Cardiac fibroblast (primary cell): ENCODE measurements around the gene LIPG.
A peak's percentile ranks its signal among the peaks of the same experiment; 100 is the strongest.

ENCODE experiments used
- DNase-seq, 2 donors: peaks; one replicate each; pipeline versions ENCODE4 v3.0.0 to v3.0.0-alpha.2; 2010; ENCODE audit warnings: low read depth in 2 of 2
- H3K4me3 ChIP-seq, 2 donors: replicated peaks in 1 of 2; 1 replicate in 1 of 2; 2 replicates in 1 of 2; pipeline ENCODE4 v1.5.1; 2011; ENCODE audit warnings: low read depth in 2 of 2, low read length in 2 of 2, mild to moderate bottlenecking in 2 of 2, moderate library complexity in 1 of 2
- TF ChIP-seq, protein P1 (sequence below): IDR thresholded peaks from one replicate; pipeline ENCODE4 v1.5.1; 2011; ENCODE audit warnings: low read depth, mild to moderate bottlenecking, low read length, inconsistent platforms

Gene LIPG

DNA sequence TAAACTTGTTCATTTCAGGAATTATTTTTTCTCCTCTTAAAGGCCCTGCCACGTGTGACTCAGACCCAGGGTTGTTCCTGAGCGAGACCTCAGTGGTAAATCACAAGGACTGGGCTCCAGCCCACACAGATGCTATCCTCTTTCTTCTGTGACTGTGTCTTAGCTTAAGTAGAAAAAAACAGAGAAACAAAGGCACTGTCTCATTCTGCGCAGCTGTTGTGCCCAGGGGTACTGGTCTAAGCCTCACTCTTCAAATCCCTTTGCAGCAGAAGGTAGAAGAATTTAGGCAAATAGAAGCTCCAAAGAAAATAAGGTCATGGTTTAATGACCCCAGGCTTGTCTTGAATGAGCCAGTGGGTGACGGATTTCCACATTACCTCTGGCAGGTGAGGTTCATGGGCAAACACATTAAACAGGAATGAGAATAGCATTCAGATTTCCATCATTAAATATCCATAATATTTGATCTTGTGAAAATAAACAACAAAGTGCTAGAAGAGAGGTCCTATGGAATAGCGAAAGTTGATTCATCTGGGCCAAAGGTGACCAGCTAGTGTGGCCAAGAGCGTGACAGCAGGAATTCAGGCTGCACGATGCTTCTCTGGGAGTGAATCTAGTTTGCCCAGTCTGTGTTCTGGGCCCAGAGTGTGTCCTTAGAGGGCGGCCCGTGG is 63.3 kb downstream of the LIPG start:
- DNase-seq = peak in 1 of 2 donors; percentile 18
- TF ChIP-seq, protein P1, sequence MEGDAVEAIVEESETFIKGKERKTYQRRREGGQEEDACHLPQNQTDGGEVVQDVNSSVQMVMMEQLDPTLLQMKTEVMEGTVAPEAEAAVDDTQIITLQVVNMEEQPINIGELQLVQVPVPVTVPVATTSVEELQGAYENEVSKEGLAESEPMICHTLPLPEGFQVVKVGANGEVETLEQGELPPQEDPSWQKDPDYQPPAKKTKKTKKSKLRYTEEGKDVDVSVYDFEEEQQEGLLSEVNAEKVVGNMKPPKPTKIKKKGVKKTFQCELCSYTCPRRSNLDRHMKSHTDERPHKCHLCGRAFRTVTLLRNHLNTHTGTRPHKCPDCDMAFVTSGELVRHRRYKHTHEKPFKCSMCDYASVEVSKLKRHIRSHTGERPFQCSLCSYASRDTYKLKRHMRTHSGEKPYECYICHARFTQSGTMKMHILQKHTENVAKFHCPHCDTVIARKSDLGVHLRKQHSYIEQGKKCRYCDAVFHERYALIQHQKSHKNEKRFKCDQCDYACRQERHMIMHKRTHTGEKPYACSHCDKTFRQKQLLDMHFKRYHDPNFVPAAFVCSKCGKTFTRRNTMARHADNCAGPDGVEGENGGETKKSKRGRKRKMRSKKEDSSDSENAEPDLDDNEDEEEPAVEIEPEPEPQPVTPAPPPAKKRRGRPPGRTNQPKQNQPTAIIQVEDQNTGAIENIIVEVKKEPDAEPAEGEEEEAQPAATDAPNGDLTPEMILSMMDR = no peak
- H3K4me3 ChIP-seq = no peak overlapping the region

DNA sequence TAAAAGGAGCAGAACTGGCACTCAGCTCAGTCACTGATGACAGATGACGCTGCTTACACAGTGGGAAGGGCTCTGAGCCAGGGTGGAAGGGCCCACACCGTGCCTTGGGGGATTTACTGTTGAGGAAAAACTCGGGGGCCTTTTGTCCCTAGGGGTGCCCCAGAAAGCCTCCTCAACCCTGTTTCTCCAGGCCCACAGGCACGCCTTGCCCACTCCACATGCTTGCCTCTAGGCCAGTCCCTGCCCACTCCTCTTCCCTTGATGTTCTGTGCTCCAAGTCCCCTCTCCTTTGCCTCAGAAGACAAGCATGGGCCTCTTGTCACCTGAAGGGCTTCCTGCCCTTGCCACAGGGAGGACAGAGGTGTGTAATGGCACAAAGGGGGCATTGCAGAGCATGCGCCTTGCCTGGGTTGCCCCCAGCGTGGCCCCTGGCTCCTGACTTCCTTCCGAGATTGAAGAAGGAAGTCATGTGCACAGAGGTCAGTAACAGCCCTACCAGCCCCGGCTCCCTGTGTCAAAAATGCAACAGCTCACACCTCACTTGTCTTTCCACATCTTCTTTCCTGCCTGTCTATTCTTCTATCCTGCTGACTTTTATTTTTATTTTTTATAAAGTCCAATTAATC is 65.1 kb downstream of the LIPG start:
- no peak for DNase-seq
- H3K4me3 ChIP-seq = no peak overlapping the region
- TF ChIP-seq, protein P1 = no peak

DNA sequence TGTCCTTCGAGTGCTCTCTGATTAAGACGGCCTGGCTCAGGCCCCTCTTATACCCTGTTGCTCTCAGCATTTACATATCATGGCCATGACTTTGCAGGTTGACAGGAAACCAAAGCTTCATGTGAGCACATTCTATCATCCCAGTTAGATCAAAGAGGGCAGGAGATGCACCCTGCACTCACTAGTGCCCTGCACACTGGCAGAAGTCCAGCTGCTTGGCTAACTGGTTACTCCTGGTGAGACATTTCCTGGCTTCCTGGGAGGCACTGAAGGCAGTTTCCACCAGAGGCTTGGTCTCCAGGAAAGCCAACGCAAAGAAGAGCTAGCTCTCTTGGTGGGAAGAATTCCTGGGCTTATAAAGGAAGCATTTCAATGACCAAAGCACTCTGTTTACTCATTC is 66.3 kb downstream of the LIPG start:
- peak in 1 of 2 donors; percentile 39 for DNase-seq
- TF ChIP-seq, protein P1 = no peak
- no peak overlapping the region for H3K4me3 ChIP-seq

DNA sequence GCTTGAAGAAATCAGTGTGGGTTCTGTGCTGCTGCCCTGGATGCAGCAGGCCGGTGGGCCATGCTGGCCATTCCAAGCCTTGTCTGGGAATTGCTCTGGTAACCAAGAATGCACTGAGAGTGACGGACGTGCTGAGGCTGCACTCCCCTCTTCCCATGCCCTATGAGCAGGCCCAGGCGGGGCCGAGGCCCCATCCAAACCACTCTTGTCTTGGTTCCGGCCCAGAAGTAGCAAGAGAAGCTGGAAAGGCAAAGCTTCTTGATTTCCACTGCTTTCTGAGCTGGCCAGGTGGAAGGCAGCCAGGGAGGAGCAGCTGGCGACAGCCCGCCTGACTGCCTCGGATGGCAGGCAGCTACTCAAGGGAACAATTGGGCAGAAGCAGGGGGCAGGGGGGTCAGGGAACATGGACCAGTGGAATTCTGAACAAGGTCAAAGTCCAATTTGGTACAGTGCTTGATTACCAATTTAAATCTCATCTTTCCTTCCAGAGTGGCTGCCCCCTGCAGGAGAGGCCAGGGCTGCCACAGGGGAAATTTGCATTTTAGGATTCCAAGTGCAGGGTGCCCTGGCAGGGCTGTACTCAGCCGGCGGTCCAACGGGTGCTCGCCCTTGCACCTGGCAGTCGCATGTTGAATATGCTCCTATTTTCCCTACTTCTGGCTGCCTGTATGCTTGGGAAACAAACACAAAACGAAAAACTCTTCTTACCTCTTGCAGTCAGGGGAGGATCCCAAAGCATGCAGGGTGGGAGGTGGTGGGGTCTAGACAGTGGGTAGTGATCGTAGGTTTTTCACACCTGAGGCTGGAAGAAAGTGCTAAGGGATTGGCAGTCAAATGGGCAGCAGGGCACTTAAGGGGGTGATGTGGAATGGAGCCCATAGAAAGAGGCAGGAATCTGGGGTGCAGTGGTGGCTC is 67.3 kb downstream of the LIPG start:
- H3K4me3 ChIP-seq = no peak overlapping the region
- DNase-seq = no peak
- TF ChIP-seq, protein P1 = peak; percentile 6

DNA sequence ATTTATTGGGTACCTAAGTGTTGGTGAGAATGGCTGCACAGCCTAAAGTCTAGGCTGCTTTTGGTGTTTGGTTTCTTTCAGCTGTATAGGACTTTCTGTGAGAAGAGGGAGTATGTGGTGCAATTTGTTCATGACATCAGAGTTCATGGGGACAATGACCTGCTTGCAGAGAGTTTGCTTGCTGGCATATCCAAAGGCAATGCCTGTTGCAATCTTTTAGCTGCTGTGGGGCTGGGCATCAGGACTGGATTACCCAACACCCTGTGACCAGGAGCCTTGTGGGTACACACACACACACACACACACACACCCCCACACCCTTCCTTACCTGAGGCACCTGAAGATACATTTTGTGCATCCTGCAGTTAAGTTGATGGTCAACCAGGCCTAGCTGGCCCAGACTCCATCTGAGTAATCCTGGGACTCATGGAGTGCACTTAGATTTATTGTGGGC is 68.4 kb downstream of the LIPG start:
- TF ChIP-seq, protein P1 = no peak
- peak; percentile 26 to 68 for DNase-seq
- no peak overlapping the region for H3K4me3 ChIP-seq

DNA sequence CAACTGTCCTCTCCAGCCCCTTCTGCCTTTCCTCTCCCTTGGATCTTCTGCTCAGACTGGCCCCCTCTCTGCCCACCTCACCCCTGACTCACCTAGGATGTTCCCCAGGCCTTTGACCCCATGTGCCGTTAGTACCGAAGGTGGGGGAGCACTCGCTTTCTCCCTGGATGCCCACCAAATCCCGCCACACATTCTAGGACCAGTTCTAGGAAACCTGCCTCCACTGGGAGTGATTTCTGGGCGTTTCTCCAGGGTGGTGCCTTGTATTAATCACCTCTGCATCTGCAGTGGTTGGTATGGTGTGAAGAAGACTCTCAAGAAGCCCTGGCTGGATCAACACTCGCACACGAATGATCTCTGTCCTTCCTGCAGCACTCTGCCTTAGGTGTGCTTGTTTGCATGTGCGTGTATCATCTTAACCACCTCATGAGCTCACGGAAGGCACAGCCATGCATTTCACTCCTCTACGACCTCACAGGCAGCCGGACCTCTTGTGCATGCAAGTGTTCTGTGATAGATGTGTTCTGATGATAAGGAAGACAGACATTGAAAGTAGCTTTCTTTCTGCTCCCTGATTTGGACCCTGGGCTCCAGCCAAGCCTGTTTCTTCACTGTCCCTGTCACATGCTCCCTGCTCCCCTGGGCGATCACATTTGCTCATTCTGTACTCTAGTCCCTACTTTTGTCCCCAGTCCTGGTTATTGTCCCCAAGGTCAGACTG is 69.4 kb downstream of the LIPG start:
- no peak overlapping the region for H3K4me3 ChIP-seq
- DNase-seq = no peak
- TF ChIP-seq, protein P1 = no peak
